ENCODE measurements around the gene ZNF76. TPM values are rescaled to one million over a fixed set of nuclear protein-coding genes. Genes with fewer than 3 reads are reported as not detected.

Gene ZNF76
- polyA plus RNA-seq, 1 of the 3 experiments (the other 2 are of a cell fraction), result 19.7 TPM

DNA sequence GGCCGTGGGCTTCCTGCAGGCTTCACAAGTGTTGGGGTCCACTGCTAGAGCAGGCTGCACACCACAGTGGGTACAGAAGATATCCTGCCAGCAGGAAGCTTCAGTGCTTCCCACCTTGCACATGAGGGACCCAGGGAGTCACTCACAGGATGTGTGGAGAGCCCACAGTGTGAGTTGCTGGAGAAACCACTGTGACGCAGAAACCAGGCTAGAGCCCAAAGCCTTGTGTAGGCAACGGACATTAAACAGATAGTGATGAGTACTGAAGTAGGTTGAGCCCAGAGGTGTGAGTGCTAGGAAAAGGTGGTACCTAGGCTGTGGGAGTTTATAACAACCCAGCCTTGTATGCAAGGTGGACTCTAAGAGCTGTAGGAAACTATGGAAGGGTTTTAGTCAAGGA, 19.2 kb downstream of the ZNF76 start:
- 95% methylated on average over 3 of the region's 3 CpGs for WGBS (ENCODE audit: low lambda C conversion rate)

More for the DNA sequence above, 19.2 kb downstream of the ZNF76 start:
- DNase-seq, result no peak
- Histone ChIP-seq H4K20me1 (ENCODE audit: insufficient read depth) (no peaks in the 10 kb centered on the region), H3K9me3 (no peaks in the 10 kb centered on the region), H3K4me3 (ENCODE audit: low read depth in 2 of 2, low read length in 1 of 2) (no peak overlapping the region), H3F3A (replicated peaks; ENCODE audit: insufficient read depth) (peaks cover 8% of the 10 kb centered on the region), H3K9me2 (no peaks in the 10 kb centered on the region), H3K4me1 (ENCODE audit: control insufficient read depth in 1 of 2, insufficient read depth in 2 of 2, low read depth in 1 of 2, low read length in 1 of 2) (no peaks in the 10 kb centered on the region), H3K4me2 (no peak overlapping the region), H3K9ac (no peak overlapping the region), H2AFZ (ENCODE audit: low read depth) (no peak overlapping the region), H3K27ac (ENCODE audit: low read depth in 2 of 2, low read length in 1 of 2) (no peak overlapping the region), H3K27me3 (ENCODE audit: insufficient read depth) (no peaks in the 10 kb centered on the region), H3K79me2 (ENCODE audit: insufficient read depth) (no peaks in the 10 kb centered on the region; the same call in 1 of the 2 replicates), H3K36me3 (replicated peaks in 1 of 2; ENCODE audit: control insufficient read depth in 1 of 2, insufficient read depth in 2 of 2, low read length in 1 of 2) (peaks cover 18 to 25% of the 10 kb centered on the region in 2 experiments)
- POLR2A ChIA-PET, result no interaction called here
- CTCF ChIA-PET, result interaction anchor here (0.7 to 2.0 kb wide), 3 partner anchors 12 to 40 kb away, joined by 3 to 7 read pairs (median 4); no protein-coding TSS in a partner anchor
- TF ChIP-seq PBX3 (IDR thresholded peaks at IDR 0.05) (no peak), NRF1 (IDR thresholded peaks at IDR 0.05; ENCODE audit: low read depth, low read length) (no peak), CTCF (IDR thresholded peaks at IDR 0.05) (no peak), SMC3 (IDR thresholded peaks at IDR 0.05; ENCODE audit: low read depth, low read length) (no peak), FOXM1 (IDR thresholded peaks at IDR 0.05; ENCODE audit: low read depth) (no peak), GABPA (IDR thresholded peaks at IDR 0.05; ENCODE audit: low read depth) (no peak), GATA2 (CRISPR knock-in tag; IDR thresholded peaks at IDR 0.05) (no peak), RXRA (IDR thresholded peaks at IDR 0.05; ENCODE audit: borderline replicate concordance, low read depth) (no peak), RCOR1 (IDR thresholded peaks at IDR 0.05; ENCODE audit: low read length) (no peak), REST (IDR thresholded peaks at IDR 0.05; ENCODE audit: low read depth, low read length) (no peak), NFIC (IDR thresholded peaks at IDR 0.05; ENCODE audit: borderline replicate concordance) (no peak), TCF12 (IDR thresholded peaks at IDR 0.05) (no peak), EZH2phosphoT487 (IDR thresholded peaks at IDR 0.05; ENCODE audit: borderline replicate concordance, low read depth) (no peak), CHD2 (IDR thresholded peaks at IDR 0.05; ENCODE audit: low read length, partially characterized antibody) (no peak), MEF2A (IDR thresholded peaks at IDR 0.05; ENCODE audit: borderline replicate concordance, low read depth) (no peak)
- TF ChIP-seq, protein P1, sequence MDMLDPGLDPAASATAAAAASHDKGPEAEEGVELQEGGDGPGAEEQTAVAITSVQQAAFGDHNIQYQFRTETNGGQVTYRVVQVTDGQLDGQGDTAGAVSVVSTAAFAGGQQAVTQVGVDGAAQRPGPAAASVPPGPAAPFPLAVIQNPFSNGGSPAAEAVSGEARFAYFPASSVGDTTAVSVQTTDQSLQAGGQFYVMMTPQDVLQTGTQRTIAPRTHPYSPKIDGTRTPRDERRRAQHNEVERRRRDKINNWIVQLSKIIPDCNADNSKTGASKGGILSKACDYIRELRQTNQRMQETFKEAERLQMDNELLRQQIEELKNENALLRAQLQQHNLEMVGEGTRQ (IDR thresholded peaks at IDR 0.05; ENCODE audit: borderline replicate concordance, low read depth, low read length), result no peak
- TF ChIP-seq, protein P2, sequence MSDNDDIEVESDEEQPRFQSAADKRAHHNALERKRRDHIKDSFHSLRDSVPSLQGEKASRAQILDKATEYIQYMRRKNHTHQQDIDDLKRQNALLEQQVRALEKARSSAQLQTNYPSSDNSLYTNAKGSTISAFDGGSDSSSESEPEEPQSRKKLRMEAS (IDR thresholded peaks at IDR 0.05; ENCODE audit: low read depth), result no peak

Data from SK-N-SH (cell line).